GM12872 (cell line): Measurements from ENCODE around the gene FASTKD3.

Experiments used
- CTCF ChIP-seq: IDR thresholded peaks from 3 replicates; pipeline ENCODE4 v1.5.1; 2011; ENCODE audit warnings: low read depth, mild to moderate bottlenecking, low read length, moderate library complexity; ENCODE audit not compliant: insufficient read depth

FASTKD3 gene

GRCh38 chr5:7886849-7887475 is 18.1 kb upstream of the FASTKD3 start:
- peak; percentile 42; the same call in 1 of the 3 replicates for TF ChIP-seq CTCF

GRCh38 chr5:7884491-7885267 is 15.8 kb upstream of the FASTKD3 start:
- TF ChIP-seq CTCF = no peak

GRCh38 chr5:7882926-7883325 is 14.1 kb upstream of the FASTKD3 start:
- no peak for TF ChIP-seq CTCF

- TF ChIP-seq CTCF = no peak
These were observed 13.0 kb upstream of the FASTKD3 start for GRCh38 chr5:7881816-7882215.

- TF ChIP-seq CTCF = 0 out of 3 replicates have a peak, but pooled peaks have one; percentile 12
These were observed 12.3 kb upstream of the FASTKD3 start for GRCh38 chr5:7881091-7881490.

- TF ChIP-seq CTCF = no peak
These were observed 9.6 kb upstream of the FASTKD3 start for GRCh38 chr5:7878381-7878873.

GRCh38 chr5:7877851-7878250 is 9.0 kb upstream of the FASTKD3 start:
- TF ChIP-seq CTCF = no peak
